ENCODE measurements around the gene NDE1.

Gene NDE1

DNA sequence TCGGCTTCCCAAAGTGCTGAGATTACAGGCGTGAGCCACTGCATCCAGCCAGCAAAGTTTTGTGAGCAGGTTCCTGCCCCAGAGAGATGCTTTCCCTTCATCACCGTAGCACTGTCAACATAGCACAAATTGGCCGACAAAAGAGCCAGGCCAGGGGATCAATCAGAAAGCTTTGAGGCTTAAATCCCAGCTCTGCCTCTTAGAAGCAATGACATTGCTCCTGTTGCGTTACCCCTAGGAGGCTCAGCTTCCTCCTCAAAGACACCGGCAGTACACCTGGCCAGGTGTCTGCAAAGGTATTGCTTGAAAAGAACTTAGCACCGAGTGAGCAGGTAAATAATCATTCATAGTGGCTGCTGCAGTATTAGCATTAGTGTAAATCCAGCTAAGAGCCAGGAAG is 86.5 kb downstream of the NDE1 start:
- DNase-seq (ENCODE audit: low read depth in 2 of 2), result no peak

DNA sequence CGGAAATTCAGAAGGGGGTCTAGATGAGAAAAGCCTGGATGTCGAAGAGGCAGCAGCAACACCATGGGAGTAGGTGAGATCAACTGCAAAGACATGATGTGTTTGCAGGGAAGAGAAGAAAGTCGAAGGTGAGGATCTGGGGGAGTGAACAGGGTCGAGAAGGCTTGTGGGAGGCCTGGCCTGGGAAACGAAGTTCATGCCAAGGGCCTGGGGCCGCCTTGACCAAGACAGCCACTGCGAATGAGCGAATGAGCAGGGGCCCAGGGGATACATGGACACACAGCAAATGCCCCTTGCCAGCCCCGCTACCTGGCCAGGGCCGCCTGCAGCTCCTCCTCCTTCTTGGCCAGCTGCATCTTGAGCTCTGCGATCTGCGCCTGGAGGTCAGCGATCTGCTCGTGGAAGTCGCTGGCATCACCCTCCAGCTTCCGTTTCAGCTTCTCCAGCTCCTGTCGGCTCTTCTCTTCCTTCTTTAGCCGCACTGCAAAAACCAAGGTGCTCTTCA is 87.1 kb downstream of the NDE1 start:
- DNase-seq (ENCODE audit: low read depth in 2 of 2), result no peak

DNA sequence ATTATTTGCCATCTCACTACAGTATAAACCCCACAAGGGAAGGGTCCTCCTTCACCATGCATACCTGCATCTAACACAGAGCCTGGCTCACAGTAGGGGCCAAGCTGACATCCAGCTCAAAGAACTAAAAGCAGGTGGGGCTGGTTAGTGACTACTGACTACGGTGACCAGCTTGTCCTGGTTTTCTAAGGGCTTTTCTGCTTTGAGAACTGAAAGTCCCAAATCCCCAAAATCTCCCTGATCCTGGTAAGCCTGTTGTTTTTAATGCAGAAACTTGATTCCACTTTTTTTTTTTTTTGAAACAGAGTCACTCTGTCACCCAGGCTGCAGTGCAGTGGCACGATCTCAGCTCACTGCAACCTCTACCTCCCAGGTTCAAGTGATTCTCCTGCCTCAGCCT is 89.4 kb downstream of the NDE1 start:
- no peak for DNase-seq (ENCODE audit: low read depth in 2 of 2)

- DNase-seq (ENCODE audit: low read depth in 2 of 2), result no peak
These were observed 89.9 kb downstream of the NDE1 start for GRCh38 chr16:15739950-15740349.

DNA sequence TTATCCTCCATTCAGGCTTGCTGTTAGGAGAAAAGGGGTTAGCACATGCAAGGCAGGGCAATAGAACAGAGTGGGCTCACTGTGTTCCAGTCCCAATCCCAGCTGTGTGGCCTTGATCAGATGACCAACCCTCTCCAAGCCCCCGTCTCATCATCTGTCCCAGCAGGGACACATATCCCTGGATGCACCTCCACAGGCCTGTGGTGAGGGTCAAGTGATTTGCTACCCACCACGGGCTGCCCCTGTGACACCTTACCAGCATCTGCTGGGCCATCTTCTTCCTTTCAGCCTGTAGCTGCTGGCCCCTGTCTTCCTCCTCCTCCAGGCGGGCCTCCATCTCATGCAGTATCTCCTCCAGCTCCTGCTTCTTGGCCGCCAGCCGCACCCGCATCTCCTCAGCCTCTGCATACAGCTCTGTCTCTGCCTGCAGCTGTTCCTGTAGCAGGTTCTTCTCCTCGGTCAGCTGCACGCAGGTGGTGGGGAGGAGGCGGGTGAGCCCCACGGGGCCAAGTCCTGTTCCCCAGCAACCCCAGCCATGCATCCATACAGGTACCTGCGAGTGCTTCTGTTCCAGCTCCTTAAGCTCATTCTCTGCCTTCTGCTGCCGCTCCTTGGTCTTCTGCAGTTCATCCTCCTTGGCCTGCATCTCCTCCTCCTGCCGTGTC is 91.3 kb downstream of the NDE1 start:
- DNase-seq (ENCODE audit: low read depth in 2 of 2), result no peak

- no peak for DNase-seq (ENCODE audit: low read depth in 2 of 2)
These were observed 92.7 kb downstream of the NDE1 start for GRCh38 chr16:15742716-15743115.

DNA sequence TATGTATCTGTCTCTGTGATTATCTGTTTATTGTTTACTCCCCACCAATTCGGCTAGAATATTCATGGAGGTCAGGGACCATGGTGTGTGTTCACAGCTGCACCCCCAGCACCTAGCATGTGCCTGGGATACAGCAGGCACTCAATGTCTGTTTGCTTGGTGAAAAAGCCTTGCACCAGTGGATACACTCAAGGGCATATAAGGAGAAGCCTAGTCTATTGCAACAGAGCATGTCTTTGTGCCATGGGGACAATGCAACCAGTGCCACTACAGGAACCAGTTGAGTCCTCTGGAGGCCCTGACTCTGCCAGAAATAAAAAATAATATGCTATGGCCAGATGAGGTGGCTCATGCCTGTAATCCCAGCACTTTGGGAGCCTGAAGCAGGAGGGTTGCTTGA is 93.6 kb downstream of the NDE1 start:
- no peak for DNase-seq (ENCODE audit: low read depth in 2 of 2)

- no peak for DNase-seq (ENCODE audit: low read depth in 2 of 2)
These were observed 96.3 kb downstream of the NDE1 start for GRCh38 chr16:15746332-15746731.

DNA sequence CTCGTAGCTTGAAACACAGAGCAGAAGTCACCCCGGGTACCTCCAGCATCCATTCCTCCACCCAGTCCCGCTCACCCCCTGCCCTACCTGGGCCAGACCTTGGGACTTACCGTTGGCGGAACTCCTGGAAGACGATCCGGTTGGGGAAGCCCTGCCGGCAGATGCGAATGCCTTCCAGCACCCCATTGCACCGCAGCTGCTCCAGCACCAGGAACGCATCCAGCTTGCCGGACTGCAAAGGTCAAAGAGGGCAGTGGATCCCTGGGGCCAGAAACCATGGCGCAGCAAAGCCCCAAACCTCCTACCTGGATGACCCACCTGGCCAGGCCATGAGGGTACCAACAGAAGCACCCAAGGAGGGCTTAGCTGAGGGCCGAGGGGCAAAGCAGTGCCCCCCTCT is 97.9 kb downstream of the NDE1 start:
- no peak for DNase-seq (ENCODE audit: low read depth in 2 of 2)

GRCh38 chr16:15748654-15749053 is 98.6 kb downstream of the NDE1 start:
- DNase-seq (ENCODE audit: low read depth in 2 of 2), result no peak

- no peak for DNase-seq (ENCODE audit: low read depth in 2 of 2)
These were observed 99.3 kb downstream of the NDE1 start for GRCh38 chr16:15749371-15749770.

- no peak for DNase-seq (ENCODE audit: low read depth in 2 of 2)
These were observed 99.9 kb downstream of the NDE1 start for GRCh38 chr16:15749985-15750384.

- DNase-seq (ENCODE audit: low read depth in 2 of 2), result no peak
These were observed 101.9 kb downstream of the NDE1 start for GRCh38 chr16:15751940-15752339.

DNA sequence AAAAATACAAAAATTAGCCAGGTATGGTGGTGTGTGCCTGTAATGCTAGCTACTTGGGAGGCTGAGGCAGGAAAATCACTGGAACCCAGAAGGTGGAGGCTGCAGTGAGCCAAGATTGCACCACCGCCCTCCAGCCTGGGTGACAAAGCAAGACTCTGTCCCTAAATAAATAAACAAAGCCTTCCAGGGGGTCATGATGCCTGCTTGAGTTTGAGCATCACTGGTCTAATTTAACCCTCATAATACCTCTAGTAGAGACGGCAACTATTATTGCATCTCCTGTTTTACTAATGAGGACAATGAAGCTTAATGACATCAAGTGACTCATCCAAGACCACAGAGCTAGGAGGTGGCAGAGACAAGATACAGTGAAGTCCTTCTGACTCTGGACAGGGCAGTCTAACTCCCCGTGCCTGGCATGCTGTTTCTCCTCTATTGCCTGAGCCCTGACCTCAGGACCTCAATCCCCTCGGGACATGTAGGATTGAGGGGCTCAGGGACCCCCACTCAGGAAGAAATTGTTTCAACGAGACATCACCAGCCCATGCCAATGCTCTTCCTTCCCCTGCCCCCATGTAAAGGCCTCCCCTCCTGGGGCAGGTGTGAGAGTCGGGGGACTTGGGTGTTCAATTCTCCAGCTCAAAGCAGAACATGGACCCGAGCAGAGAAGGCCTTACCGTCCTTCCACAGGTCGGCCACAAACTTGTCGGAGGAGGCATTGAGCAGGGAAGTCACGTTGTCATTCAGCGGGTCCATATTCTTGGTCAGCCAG is 102.9 kb downstream of the NDE1 start:
- DNase-seq (ENCODE audit: low read depth in 2 of 2), result no peak

DNA sequence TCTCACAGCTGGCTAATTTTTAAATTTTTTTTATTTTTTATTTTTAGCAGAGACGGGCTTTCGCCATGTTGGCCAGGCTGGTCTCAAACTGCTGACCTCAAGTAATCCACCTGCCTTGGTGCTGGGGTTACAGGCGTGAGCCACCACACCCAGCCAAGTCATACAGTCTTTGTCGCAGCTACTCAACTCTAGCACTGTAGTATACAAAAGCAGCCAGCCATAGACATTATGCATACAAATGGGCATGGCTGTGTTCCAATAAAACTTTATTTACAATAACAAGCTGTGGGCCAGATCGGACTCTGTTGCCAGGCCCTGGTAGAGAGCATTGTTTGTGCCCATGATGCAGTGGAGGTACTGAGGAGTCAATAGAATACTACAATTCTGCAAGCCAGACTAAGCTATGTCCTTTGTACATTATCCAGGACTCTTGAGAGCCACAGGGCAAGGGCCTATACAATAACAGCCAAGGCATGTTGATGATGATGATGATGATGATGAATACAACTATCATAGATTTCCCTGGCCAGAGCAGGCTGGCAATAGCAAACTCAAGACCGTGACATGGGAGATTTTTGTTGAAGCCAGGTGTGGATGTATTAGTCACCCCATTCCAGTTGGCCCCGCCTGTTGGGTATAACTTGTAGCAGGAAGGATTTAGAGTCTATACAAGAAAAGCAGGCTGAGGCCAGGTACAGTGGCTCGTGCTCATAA is 104.9 kb downstream of the NDE1 start:
- DNase-seq (ENCODE audit: low read depth in 2 of 2), result no peak

DNA sequence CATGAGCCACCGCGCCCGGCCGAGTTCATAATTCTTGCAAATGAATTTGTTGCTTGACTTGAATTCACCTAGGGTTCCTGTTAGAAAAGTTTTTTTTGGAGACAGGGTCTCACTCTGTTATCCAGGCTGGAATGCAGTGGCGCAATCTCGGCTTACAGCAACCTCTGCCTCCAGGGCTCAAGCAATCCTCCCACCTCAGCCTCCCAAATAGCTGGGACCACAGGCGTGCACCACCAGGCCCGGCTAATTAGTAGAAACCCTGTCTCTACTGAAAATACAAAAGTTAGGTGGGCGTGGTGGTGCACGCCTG is 107.0 kb downstream of the NDE1 start:
- DNase-seq (ENCODE audit: low read depth in 2 of 2), result no peak

GRCh38 chr16:15757630-15758251 is 107.7 kb downstream of the NDE1 start:
- no peak for DNase-seq (ENCODE audit: low read depth in 2 of 2)

DNA sequence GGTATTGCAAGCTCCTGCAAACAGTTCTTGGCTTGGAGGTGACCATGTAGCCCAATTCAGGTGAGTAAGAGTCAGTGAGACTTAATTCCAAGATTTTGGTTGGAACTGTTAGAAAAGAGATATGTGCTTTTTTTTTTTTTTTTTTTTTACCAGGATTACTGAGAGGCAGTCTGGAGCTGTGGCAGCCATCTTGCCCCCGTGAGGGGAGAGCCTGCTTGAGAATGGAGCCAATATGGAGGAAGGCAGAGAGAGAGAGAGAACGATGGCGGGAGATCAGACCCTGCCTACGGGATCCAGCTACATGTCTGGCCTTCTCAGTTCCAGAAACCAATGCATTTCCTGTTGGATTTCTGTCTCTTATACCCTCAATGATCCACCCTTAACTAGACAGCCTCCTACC is 109.0 kb downstream of the NDE1 start:
- DNase-seq (ENCODE audit: low read depth in 2 of 2), result no peak

DNA sequence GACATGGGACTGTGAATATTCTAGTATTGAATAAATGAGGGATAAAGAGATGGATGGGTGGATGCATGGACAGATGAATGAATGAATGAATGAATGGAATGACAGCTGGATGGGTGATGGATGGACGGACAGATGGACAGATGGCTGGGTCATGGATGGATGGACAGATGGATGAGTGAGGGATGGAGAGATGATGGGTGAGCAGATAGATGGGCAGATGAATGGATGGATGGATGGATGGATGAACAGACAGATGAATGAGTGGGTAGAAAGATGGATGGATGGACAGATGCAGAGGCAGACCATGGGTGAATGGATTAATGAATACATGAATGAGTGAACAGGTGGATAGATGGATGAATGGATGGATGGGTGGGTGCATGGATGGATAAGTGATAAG is 110.1 kb downstream of the NDE1 start:
- DNase-seq (ENCODE audit: low read depth in 2 of 2), result no peak

- DNase-seq (ENCODE audit: low read depth in 2 of 2), result no peak
These were observed 114.1 kb downstream of the NDE1 start for GRCh38 chr16:15764112-15764511.

DNA sequence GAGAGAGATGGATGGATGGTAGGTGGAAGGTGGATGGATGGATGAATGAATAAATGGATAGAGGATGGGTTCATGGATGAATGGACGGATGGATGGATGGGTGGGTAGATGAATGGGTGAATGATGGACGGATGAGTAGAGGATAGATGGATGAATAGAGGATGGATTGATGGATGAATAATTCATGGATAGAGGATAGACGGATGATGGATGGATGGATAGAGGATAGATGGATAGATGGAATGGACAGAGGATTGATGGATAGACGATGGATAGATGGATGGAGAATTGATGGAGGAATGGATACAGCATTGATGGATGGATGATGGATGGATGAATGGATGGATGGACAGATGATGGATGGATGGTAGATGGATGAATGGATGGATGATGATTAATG is 115.1 kb downstream of the NDE1 start:
- DNase-seq (ENCODE audit: low read depth in 2 of 2), result no peak

DNA sequence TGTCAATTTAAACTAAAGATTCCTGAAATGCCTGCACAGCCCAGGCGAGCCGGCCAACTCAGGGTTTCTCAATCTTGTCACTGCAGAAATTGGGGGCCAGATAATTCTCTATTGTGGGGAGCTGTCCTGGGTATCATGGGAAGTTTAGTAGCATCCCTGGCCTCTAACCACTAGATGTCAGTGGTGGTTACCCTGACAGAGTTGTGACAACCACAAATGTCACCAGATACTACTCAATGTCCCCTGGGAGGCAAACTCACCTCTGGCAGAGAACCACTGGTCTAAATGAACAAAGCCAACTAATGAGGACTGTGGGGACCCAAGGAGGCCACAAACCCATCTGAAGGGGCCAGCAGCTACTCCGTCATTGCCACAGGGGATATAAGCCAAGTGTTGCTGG is 115.8 kb downstream of the NDE1 start:
- no peak for DNase-seq (ENCODE audit: low read depth in 2 of 2)

DNA sequence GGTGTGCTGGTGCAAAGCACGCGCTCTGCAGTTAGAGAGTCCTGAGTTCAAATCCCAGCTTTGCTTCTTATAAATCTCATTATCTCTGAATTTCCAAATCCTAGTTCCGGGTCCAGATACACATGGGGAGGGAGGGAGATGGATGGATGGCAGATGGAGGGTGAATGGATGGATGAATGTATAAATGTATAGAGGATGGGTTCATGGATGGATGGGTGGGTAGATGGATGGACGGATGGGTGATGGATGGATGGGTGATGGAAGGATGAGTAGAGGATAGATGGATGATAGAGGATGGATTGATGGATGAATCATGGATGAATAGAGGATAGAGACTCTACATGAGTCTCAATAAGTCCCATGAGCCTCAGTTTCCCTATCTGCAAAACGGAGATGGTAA is 116.9 kb downstream of the NDE1 start:
- no peak for DNase-seq (ENCODE audit: low read depth in 2 of 2)
